DOHH2 (cell line): ENCODE data around the gene POMGNT2.

ENCODE experiments used
- CTCF ChIP-seq: fragments of 200-600 bp; sonication (generic); IDR thresholded peaks from one replicate; pipeline ENCODE4 v1.5.1; 2014; ENCODE audit warnings: antibody characterized with exemption, mild to moderate bottlenecking, low read depth, low read length; ENCODE audit not compliant: poor library complexity, severe bottlenecking
- EZH2phosphoT487 ChIP-seq: fragments of 200-600 bp; sonication (generic); IDR thresholded peaks from 2 replicates; pipeline ENCODE4 v1.6.1; 2017; ENCODE audit warnings: borderline replicate concordance, mild to moderate bottlenecking, antibody characterized with exemption, low read length, moderate library complexity, mixed read lengths

- TF ChIP-seq CTCF (no peak), EZH2phosphoT487 (no peak)
These were observed 46.4 kb downstream of the POMGNT2 start for GRCh38 chr3:43059456-43059855.
